ENCODE results near the gene DEAF1.

DNA sequence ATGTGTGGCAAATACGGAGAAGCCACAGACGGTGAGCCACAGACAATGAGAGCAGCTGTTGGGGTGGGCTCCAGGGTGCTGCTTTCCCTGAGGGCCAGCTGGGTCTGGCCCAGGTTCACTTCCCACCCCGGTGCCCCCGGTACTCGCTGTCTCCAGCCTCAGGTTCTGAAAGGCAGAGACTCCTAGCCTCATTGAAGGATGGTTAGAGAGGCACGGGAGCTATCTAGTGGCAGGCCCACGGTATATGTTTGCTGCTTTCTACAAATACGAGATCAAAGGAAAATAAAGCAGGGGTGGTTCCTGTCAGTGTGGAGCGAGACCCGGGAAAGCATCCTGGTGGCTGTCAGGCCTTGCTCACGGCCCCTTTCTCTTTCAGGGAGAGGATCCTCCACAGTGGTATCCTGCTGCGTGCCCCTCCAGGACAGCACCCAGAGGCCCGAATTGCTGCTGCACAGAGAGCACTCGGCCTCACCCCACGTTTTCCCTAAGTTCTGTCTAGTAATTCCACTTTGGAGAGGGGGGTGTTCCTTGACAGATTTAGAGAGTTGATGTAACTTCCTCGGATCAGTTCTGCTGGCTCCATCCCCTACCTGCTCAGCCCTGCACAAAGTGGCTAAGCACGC, 3.6 kb upstream of the DEAF1 start:
- no peak for TF ChIP-seq EZH2 (IDR thresholded peaks at IDR 0.05; ENCODE audit: insufficient read depth, poor library complexity, severe bottlenecking)
- TF ChIP-seq EZH2phosphoT487 (IDR thresholded peaks at IDR 0.05; ENCODE audit: insufficient read depth, low read depth): no peak

Data from GM23248 (cell line).